GM12873 (cell line): ENCODE measurements around the gene CCR3.

Experiments used
- TF ChIP-seq, protein P1 (sequence below): IDR thresholded peaks from 2 replicates; pipeline ENCODE4 v1.5.1; 2012; ENCODE audit warnings: low read depth, mild to moderate bottlenecking, moderate library complexity, low read length, control low read depth; ENCODE audit not compliant: insufficient read depth; ENCODE audit errors: missing control alignments

Gene CCR3

DNA sequence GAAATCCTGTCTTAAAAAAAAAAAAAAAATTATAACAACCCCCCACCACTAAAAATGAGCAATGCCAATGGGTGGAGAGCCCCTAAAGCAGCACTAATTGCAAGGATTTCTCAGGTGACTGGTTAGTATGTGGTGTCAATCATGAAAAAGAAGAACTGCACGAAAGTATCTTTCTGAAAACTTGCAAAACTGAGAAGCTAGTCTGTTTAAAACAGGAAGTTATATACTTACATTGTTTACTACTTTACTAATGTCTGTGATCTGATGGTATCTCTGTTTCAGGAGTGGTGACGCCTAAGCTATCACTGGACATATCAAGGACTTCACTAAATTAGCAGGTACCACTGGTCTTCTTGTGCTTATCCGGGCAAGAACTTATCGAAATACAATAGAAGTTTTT, at the start of gene CCR3:
Gene CCR3 (plus strand): TSS at position 341 of the 400 bp plus-strand sequence. CDS start 22,699 bp downstream, outside the sequence.
- TF ChIP-seq, protein P1, sequence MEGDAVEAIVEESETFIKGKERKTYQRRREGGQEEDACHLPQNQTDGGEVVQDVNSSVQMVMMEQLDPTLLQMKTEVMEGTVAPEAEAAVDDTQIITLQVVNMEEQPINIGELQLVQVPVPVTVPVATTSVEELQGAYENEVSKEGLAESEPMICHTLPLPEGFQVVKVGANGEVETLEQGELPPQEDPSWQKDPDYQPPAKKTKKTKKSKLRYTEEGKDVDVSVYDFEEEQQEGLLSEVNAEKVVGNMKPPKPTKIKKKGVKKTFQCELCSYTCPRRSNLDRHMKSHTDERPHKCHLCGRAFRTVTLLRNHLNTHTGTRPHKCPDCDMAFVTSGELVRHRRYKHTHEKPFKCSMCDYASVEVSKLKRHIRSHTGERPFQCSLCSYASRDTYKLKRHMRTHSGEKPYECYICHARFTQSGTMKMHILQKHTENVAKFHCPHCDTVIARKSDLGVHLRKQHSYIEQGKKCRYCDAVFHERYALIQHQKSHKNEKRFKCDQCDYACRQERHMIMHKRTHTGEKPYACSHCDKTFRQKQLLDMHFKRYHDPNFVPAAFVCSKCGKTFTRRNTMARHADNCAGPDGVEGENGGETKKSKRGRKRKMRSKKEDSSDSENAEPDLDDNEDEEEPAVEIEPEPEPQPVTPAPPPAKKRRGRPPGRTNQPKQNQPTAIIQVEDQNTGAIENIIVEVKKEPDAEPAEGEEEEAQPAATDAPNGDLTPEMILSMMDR: no peak

DNA sequence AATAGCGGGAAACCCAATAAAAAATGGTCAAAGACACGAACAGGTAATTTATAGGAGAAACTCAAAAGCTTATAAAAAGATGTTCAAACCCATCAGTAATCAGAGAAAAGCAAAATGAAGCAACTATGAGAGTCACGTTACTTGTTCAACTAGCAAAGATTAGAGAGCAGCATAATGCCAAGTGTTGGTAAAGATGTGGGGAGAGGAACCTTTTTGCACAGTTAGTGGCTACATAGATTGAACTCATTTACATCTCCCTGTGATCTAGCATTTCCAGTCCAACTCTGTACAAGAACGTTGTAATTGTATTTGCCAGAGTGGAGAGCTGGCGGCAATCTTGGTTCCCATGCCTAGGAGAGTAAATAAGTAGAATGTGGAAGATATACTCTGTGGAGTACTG, 49.3 kb upstream of the CCR3 start:
- TF ChIP-seq, protein P1: no peak

DNA sequence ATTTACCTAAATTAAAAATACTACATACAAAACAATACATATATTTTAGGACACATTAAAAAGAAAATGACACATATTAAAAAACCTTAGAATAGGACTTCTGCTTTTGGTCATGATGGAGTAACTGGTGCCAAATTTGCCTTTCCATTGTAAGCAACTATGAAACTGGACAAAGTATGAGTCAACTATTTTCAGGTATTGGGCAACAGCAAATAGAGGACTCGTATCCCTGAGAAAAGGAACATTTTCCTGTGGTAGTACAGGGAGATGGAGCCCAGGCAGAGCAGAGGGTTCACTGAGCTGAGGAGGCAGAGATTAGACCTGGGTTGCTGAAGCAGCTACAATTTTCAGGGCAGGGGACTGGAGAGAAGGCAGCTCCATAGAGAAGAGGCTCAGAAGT, 48.8 kb upstream of the CCR3 start:
- TF ChIP-seq, protein P1: no peak

GRCh38 chr3:46194868-46195553, 47.2 kb upstream of the CCR3 start:
- TF ChIP-seq, protein P1: no peak

DNA sequence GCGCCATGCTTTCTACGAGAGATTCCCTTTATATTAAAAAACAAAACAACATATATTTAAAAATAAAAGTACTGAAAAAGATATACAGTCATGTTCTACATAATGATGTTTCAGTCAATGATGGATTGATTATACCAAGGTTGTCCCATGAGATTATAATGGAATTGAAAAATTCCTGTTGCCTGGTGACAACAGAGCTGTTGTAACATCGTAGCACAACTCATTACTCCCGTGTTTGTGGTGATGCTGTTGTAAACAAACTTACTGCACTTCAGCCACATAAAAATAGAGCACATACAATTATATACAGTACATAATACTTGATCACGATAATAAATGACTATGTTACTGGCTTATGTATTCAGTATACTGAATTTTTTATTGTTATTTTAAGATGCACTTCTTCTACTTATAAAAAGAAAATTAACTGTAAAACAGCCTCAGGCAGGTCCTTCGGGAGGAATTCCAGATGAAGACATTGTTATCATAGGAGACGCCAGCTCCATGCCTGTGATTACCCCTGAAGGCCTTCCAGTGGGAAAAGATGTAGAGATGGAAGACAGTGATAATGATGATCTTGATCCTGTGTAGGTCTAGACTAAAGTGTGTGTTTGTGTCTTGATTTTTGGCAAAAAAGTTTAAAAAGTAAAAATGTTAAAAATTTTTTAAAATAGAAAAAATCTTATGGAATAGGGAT, 45.9 kb upstream of the CCR3 start:
- TF ChIP-seq, protein P1: no peak

- TF ChIP-seq, protein P1: no peak
Measured at GRCh38 chr3:46200211-46200610, 42.0 kb upstream of the CCR3 start.

GRCh38 chr3:46200790-46201189, 41.5 kb upstream of the CCR3 start:
- TF ChIP-seq, protein P1: no peak
